OCI-LY1 (cell line): ENCODE results near the gene HMGA1.

ENCODE experiments used
- EZH2 ChIP-seq: fragments of 200-600 bp; sonication (generic), shearing (Covaris generic); IDR thresholded peaks from 2 replicates; pipeline ENCODE4 v1.8.0; 2017; ENCODE audit warnings: borderline replicate concordance, mixed run types, mild to moderate bottlenecking, antibody characterized with exemption, low read length, moderate library complexity, mixed read lengths
- TF ChIP-seq, protein P1 (sequence below): fragments of 200-600 bp; sonication (generic), shearing (Covaris generic); IDR thresholded peaks from 2 replicates; pipeline ENCODE4 v1.5.1; 2017; ENCODE audit warnings: mild to moderate bottlenecking, antibody characterized with exemption, low read length, moderate library complexity, mixed read lengths

DNA sequence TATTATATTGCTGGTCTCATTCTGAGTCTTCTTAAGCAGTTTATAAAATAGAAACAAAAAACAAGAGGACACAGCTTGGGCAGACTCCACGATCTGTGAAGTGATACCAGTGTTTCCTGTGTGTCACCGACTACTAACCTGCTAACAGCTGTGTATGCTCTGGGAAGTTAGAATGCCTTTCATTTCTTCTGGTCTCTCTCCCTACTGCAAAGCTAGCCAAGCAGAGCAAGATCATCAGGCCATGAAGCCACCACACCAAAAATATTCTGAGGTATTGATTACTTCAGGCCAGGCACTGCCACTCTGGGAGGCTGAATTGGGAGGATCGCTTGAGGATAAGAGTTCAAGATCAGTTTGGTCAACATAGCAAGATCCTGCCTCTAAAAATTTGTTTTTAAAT lies 59.0 kb downstream of the HMGA1 start:
- TF ChIP-seq, protein P1, sequence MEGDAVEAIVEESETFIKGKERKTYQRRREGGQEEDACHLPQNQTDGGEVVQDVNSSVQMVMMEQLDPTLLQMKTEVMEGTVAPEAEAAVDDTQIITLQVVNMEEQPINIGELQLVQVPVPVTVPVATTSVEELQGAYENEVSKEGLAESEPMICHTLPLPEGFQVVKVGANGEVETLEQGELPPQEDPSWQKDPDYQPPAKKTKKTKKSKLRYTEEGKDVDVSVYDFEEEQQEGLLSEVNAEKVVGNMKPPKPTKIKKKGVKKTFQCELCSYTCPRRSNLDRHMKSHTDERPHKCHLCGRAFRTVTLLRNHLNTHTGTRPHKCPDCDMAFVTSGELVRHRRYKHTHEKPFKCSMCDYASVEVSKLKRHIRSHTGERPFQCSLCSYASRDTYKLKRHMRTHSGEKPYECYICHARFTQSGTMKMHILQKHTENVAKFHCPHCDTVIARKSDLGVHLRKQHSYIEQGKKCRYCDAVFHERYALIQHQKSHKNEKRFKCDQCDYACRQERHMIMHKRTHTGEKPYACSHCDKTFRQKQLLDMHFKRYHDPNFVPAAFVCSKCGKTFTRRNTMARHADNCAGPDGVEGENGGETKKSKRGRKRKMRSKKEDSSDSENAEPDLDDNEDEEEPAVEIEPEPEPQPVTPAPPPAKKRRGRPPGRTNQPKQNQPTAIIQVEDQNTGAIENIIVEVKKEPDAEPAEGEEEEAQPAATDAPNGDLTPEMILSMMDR, result no peak
- TF ChIP-seq EZH2, result no peak
